BLaER1 treated with 17β-estradiol and CSF1 and Interleukin-3, amounts not matched to agents 10 nM and 100 nM (cell line): ENCODE results near the gene ST6GALNAC1.
A peak's percentile ranks its signal among the peaks of the same experiment; 100 is the strongest.

Experiments used
- H3K27ac ChIP-seq, 11 experiments: shearing (Covaris generic); formaldehyde crosslinking; 2 replicates each; pipeline ENCODE4 v1.8.1; 2022
- H3K27me3 ChIP-seq, 11 experiments: shearing (Covaris generic); formaldehyde crosslinking; 2 replicates each; pipeline ENCODE4 v1.8.1; 2022
- H3K36me3 ChIP-seq, 11 experiments: shearing (Covaris generic); formaldehyde crosslinking; 2 replicates each; pipeline ENCODE4 v1.8.1; 2022
- H3K4me1 ChIP-seq, 10 experiments: shearing (Covaris generic); formaldehyde crosslinking; 2 replicates each; pipeline ENCODE4 v1.8.1; 2022
- H3K4me2 ChIP-seq, 11 experiments: shearing (Covaris generic); formaldehyde crosslinking; 2 replicates each; pipeline ENCODE4 v1.8.1; 2022
- H3K4me3 ChIP-seq, 10 experiments: shearing (Covaris generic); formaldehyde crosslinking; 2 replicates each; pipeline ENCODE4 v1.8.1; 2022
- H3K9ac ChIP-seq, 11 experiments: shearing (Covaris generic); formaldehyde crosslinking; 2 replicates each; pipeline ENCODE4 v1.8.1; 2022
- H3K9me3 ChIP-seq, 11 experiments: shearing (Covaris generic); formaldehyde crosslinking; replicated peaks in 1 of 11; 2 replicates each; pipeline ENCODE4 v1.8.1; 2022
- H4K20me1 ChIP-seq, 11 experiments: shearing (Covaris generic); formaldehyde crosslinking; 2 replicates each; pipeline ENCODE4 v1.8.1; 2022
- Cebpa-rat ChIP-seq, 11 experiments: shearing (Covaris generic); IDR thresholded peaks; 2 replicates each; pipeline ENCODE4 v1.8.1; 2022

The ST6GALNAC1 gene

DNA sequence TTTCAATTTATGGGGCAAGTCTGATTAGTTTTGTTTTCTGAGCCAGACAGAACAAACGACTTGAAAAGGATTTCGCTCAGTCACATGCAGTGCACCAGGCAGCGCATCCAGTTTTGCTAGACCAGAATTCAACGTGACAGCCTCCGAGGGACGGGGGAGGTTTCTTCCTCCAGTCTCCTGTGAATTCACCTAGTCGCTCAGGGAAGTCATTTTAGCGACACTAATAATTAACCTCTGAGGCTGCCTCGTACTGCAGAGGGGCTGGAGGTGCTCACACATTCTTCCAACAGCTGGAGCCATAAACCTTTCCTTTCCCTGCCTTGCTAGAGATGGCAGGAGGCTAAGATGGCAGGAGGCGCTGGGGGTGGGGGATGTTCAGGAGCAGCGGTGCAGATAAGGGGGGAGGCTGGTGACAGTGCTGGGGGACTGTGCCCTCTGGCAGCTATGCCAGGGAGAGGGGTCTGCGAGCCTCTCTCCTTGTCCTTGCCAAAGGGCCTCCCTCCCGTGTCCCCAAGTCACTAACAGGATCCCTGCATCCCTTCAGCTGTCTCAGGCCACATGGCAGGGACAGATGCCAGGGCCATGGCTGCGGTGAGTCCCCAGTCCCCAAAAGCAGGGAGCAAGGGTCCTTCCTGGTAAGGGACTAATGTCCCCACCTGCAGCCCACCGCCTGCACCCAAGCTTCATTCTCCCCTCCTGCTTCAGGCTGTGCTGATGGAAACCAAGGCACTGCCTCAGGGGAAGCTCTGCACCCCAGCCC is 43.2 kb upstream of the ST6GALNAC1 start:
- no peak for TF ChIP-seq Cebpa-rat (IDR thresholded peaks at IDR 0.05)
- Histone ChIP-seq H3K27ac (peak overlapping the region in 2 of 11 experiments; percentile 6 to 63; a peak in 3 of 22 replicates), H3K9me3 (no peaks in the 10 kb centered on the region), H3K27me3 (peaks cover 0 to 21% (median 0%) of the 10 kb centered on the region in 11 experiments; a peak in 2 of 22 replicates), H3K36me3 (peaks cover 0 to 3% (median 0%) of the 10 kb centered on the region in 11 experiments; a peak in 1 of 22 replicates), H3K4me3 (no peak overlapping the region), H3K4me2 (peak overlapping the region; percentile 49 to 97 (median 70)), H3K9ac (peak overlapping the region in 5 of 11 experiments; percentile 28 to 61 (median 57); a peak in 4 of 22 replicates), H3K4me1 (peaks cover 42 to 94% (median 89%) of the 10 kb centered on the region in 10 experiments), H4K20me1 (peaks cover 0 to 56% (median 11%) of the 10 kb centered on the region in 11 experiments; a peak in 15 of 22 replicates)

DNA sequence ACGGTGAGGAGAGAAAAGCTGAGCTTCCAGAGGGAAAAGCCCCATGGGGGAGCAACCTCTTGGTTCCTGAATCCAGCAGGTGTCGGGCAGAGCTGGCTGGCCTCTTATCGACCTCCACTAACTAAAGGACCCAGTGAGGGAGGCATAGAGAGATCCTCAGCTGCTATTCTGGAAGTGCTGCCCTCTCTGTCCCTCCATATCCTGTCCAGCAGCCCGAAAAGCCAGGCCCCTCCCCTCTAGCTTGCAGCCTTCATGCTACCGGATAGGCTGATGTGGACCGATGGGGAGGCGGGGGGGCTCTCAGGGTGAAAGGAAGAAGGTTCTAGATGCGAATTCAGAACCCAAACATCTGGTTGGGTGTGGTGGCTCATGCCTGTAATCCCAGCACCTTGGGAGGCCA is 42.3 kb upstream of the ST6GALNAC1 start:
- no peak for TF ChIP-seq Cebpa-rat (IDR thresholded peaks at IDR 0.05)
- H3K27me3 ChIP-seq: peaks cover 0 to 21% (median 0%) of the 10 kb centered on the region in 11 experiments; a peak in 2 of 22 replicates
- peak overlapping the region in 8 of 11 experiments; percentile 66 to 97 (median 80); a peak in 16 of 22 replicates for H3K4me2 ChIP-seq
- H3K27ac ChIP-seq: no peak overlapping the region
- H3K4me3 ChIP-seq: no peak overlapping the region
- no peaks in the 10 kb centered on the region for H3K9me3 ChIP-seq
- peaks cover 0 to 63% (median 15%) of the 10 kb centered on the region in 11 experiments; a peak in 15 of 22 replicates for H4K20me1 ChIP-seq
- H3K36me3 ChIP-seq: peaks cover 0 to 3% (median 0%) of the 10 kb centered on the region in 11 experiments; a peak in 1 of 22 replicates
- H3K4me1 ChIP-seq: peaks cover 50 to 94% (median 91%) of the 10 kb centered on the region in 10 experiments
- H3K9ac ChIP-seq: no peak overlapping the region

DNA sequence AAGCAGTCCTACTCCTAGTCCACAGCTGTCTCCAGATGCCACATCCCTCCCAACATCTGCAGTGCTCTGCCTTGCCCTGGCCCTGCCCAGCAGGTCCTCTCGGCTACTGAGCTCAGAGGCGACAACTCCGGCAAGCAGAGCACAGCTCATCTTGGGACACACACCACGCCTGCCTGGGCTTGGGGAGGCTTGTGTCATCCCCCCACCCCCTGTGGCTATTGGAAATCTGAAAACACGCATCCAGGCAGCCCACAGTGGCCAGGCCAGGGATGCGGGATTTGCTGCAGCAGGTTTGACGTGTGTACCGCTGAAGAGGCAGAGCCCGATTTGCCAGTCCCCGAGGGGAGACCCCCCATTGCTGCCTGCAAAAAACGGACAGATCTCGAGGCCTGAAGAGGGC is 41.8 kb upstream of the ST6GALNAC1 start:
- no peak for TF ChIP-seq Cebpa-rat (IDR thresholded peaks at IDR 0.05)

DNA sequence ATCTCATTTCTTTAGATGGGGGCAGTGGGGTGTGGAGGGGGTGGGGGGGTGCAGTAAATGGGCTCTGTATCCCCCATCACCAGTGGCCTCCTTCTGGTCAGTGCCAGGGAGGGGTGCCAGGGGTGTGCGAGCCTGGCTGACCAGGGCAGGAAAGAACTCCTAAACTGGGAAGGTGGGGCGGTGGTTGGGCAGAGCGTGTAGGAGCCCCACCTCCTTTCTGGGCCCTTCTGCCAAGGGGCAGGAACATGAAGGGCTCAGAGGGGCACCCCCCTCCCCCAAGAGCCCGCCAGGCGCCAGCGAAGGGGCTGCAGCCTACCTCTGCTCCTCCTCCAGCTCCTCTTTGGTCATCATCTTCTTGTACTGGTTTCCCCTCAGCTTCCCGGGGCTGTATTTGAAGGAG is 41.2 kb upstream of the ST6GALNAC1 start:
- no peaks in the 10 kb centered on the region for H3K9me3 ChIP-seq
- H3K27ac ChIP-seq: no peak overlapping the region
- H3K4me1 ChIP-seq: peaks cover 50 to 96% (median 90%) of the 10 kb centered on the region in 10 experiments
- TF ChIP-seq Cebpa-rat (IDR thresholded peaks at IDR 0.05): no peak
- peaks cover 0 to 67% (median 15%) of the 10 kb centered on the region in 11 experiments; a peak in 15 of 22 replicates for H4K20me1 ChIP-seq
- peaks cover 0 to 7% (median 0%) of the 10 kb centered on the region in 11 experiments; a peak in 3 of 22 replicates for H3K36me3 ChIP-seq
- H3K27me3 ChIP-seq: peaks cover 0 to 21% (median 0%) of the 10 kb centered on the region in 11 experiments; a peak in 2 of 22 replicates
- H3K4me3 ChIP-seq: no peak overlapping the region
- H3K9ac ChIP-seq: peak overlapping the region in 3 of 11 experiments; percentile 28 to 57 (median 35); a peak in 3 of 22 replicates
- H3K4me2 ChIP-seq: peak overlapping the region in 8 of 11 experiments; percentile 66 to 97 (median 80); a peak in 16 of 22 replicates

More for the DNA sequence above, 41.8 kb upstream of the ST6GALNAC1 start:
- no peak overlapping the region for H3K27ac ChIP-seq
- no peak overlapping the region for H3K4me3 ChIP-seq
- peaks cover 0 to 67% (median 15%) of the 10 kb centered on the region in 11 experiments; a peak in 15 of 22 replicates for H4K20me1 ChIP-seq
- peak overlapping the region in 3 of 11 experiments; percentile 28 to 57 (median 35); a peak in 2 of 22 replicates for H3K9ac ChIP-seq
- peak overlapping the region in 8 of 11 experiments; percentile 66 to 97 (median 80); a peak in 16 of 22 replicates for H3K4me2 ChIP-seq
- peaks cover 0 to 21% (median 0%) of the 10 kb centered on the region in 11 experiments; a peak in 2 of 22 replicates for H3K27me3 ChIP-seq
- no peaks in the 10 kb centered on the region for H3K9me3 ChIP-seq
- H3K36me3 ChIP-seq: peaks cover 0 to 7% (median 0%) of the 10 kb centered on the region in 11 experiments; a peak in 3 of 22 replicates
- H3K4me1 ChIP-seq: peaks cover 50 to 97% (median 92%) of the 10 kb centered on the region in 10 experiments

DNA sequence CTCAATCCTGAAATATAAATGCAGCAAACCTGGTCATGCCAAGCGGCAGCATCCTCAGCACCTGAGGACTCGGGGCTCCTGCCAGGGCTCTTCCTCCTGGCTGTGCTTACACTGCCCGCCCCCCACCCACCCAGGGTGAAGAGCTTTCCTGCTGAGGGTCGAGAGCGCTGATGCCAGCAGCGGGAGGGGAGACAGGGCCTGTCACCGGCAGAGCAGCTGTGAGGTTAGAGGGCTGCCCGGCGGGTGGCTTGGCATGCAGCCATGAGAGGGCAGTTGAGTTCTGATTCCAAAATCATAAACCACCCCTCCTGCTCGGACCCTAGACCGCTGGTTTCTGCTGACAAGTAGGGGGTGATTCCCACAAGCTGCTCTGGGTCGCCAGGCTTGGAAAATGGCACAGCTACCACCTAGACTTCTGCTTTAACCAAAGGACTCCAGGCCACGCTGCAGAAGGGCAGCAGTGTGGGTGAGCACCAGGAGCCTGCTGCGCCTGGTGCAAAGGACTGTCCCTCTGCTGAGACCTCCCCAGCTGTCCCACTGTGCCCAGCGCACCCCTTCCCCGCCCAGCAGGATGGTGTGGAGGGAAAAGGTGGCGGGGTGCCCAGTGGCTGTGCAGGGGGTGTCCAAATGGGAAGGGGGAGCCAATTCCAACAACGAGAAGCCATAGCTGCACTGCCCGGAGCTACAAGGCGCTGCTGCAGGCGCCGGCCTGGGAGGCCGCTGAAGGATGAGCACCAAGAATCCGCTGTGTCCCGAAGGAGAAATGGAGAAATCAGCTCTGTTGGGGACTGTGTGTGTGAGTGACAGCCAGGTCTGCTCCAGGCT is 40.6 kb upstream of the ST6GALNAC1 start:
- H4K20me1 ChIP-seq: peaks cover 0 to 66% (median 15%) of the 10 kb centered on the region in 11 experiments; a peak in 15 of 22 replicates
- no peak overlapping the region for H3K4me3 ChIP-seq
- H3K36me3 ChIP-seq: peaks cover 0 to 7% (median 0%) of the 10 kb centered on the region in 11 experiments; a peak in 2 of 22 replicates
- peaks cover 53 to 94% (median 90%) of the 10 kb centered on the region in 10 experiments for H3K4me1 ChIP-seq
- peak overlapping the region; percentile 78 to 99 (median 94) for H3K4me2 ChIP-seq
- peaks cover 0 to 21% (median 0%) of the 10 kb centered on the region in 11 experiments; a peak in 2 of 22 replicates for H3K27me3 ChIP-seq
- peak overlapping the region in 4 of 11 experiments; percentile 3 to 67 (median 64); a peak in 5 of 22 replicates for H3K9ac ChIP-seq
- H3K27ac ChIP-seq: peak overlapping the region in 3 of 11 experiments; percentile 1 to 56 (median 54); a peak in 2 of 22 replicates
- H3K9me3 ChIP-seq: no peaks in the 10 kb centered on the region
- TF ChIP-seq Cebpa-rat (IDR thresholded peaks at IDR 0.05): no peak

DNA sequence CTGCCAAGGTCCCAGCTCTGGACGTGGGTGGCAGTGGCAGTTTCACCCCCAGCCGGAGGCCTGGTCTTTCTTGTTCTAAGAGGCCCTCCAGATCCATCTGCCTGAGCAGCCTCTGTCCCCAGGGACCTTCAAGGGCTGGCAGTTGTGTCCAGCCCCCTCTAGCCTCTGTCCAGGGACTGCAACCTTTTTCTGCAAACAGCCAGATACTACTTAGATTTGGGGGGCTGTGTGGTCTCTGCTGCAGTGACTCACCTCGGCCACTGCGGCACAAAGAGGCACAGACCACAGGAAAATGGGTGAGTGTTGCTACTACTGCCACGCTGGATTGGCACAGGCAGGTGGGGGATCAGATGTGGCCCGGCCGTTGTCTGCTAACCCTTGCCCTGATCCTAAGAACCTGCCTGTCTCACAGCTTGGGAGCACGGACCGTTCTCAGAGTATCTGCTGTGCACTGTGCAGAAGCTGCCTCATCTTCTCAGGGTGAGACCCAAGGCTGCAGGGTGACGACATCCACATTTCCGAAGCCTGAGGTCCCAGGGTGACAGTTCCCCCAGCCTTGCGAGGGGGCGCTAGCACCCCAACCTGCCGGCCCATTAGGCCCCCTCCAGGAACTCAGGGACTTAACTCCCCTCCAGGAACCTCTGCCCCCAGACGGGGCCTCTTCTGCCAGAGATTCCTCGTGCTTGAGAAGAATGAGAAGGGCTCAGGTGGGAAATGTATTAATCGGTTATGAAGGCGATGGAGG is 39.6 kb upstream of the ST6GALNAC1 start:
- H3K4me3 ChIP-seq: peak overlapping the region in 1 of 10 experiments; percentile 21; a peak in 3 of 20 replicates
- peaks cover 0 to 7% (median 0%) of the 10 kb centered on the region in 11 experiments; a peak in 2 of 22 replicates for H3K36me3 ChIP-seq
- H3K9me3 ChIP-seq: no peaks in the 10 kb centered on the region
- H3K27me3 ChIP-seq: peaks cover 0 to 21% (median 0%) of the 10 kb centered on the region in 11 experiments; a peak in 2 of 22 replicates
- peak overlapping the region in 8 of 11 experiments; percentile 11 to 56 (median 40); a peak in 11 of 22 replicates for H3K27ac ChIP-seq
- no peak for TF ChIP-seq Cebpa-rat (IDR thresholded peaks at IDR 0.05)
- peak overlapping the region; percentile 78 to 99 (median 94) for H3K4me2 ChIP-seq
- peaks cover 62 to 94% (median 90%) of the 10 kb centered on the region in 10 experiments for H3K4me1 ChIP-seq
- peak overlapping the region; percentile 0 to 67 (median 26); a peak in 12 of 22 replicates for H3K9ac ChIP-seq
- peaks cover 0 to 60% (median 15%) of the 10 kb centered on the region in 11 experiments; a peak in 15 of 22 replicates for H4K20me1 ChIP-seq

DNA sequence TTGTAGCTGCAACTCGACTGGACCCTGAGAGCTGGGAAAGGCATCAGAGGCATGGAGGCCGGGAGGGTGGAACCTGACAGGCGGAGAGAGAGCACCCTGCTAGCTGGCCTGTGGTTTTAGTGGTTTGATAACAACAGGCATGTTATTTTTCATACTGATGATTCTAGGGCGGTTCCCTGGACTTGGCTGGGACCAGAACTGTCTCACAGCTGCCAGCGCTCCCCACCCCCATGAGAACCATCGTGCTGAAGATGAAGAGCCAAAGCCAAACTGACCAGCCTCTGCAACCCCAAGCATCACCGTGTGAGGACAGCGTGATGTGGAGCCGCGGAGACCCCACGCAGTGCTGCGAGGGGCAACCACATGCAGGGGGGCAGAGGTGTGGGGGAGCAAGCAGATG is 38.7 kb upstream of the ST6GALNAC1 start:
- Histone ChIP-seq H3K4me2 (peak overlapping the region; percentile 78 to 99 (median 94)), H3K9me3 (no peaks in the 10 kb centered on the region), H3K27ac (peak overlapping the region in 9 of 11 experiments; percentile 10 to 56 (median 37); a peak in 15 of 22 replicates), H3K9ac (peak overlapping the region; percentile 3 to 67 (median 40); a peak in 17 of 22 replicates), H3K4me1 (peaks cover 64 to 94% (median 90%) of the 10 kb centered on the region in 10 experiments), H3K27me3 (peaks cover 0 to 13% (median 0%) of the 10 kb centered on the region in 11 experiments; a peak in 2 of 22 replicates), H4K20me1 (peaks cover 0 to 54% (median 15%) of the 10 kb centered on the region in 11 experiments; a peak in 15 of 22 replicates), H3K36me3 (peaks cover 0 to 7% (median 0%) of the 10 kb centered on the region in 11 experiments; a peak in 2 of 22 replicates), H3K4me3 (peak overlapping the region in 4 of 10 experiments; percentile 11 to 21 (median 15); a peak in 6 of 20 replicates)
- no peak for TF ChIP-seq Cebpa-rat (IDR thresholded peaks at IDR 0.05)
